Measurements from ENCODE around the gene FAM131A.

GRCh38 chr3:184372911-184373310 lies 35.5 kb downstream of the FAM131A start:
- TF ChIP-seq POLR2AphosphoS5 (IDR thresholded peaks at IDR 0.05; ENCODE audit: insufficient read depth, low read depth, low read length): no peak
- TF ChIP-seq CTCF (IDR thresholded peaks at IDR 0.05; ENCODE audit: extremely low read depth in 1 of 2, insufficient read depth in 1 of 2, low read depth in 1 of 2, low read length in 2 of 2): no peak
- no peak for TF ChIP-seq MYC (IDR thresholded peaks at IDR 0.05; ENCODE audit: low read depth, low read length)
- no peak for TF ChIP-seq POLR2A (IDR thresholded peaks at IDR 0.05; ENCODE audit: low read depth, low read length)
- no peak for TF ChIP-seq EZH2 (IDR thresholded peaks at IDR 0.05; ENCODE audit: borderline replicate concordance, low read depth, low read length, severe bottlenecking)

Measured in endothelial cell of umbilical vein (primary cell).